Vagina (tissue), 2 donors: ENCODE measurements around the gene SLC13A1.

Experiments
- CTCF ChIP-seq, 3 experiments: fragments of 450-650 bp in 2 of 3; fragments of 200-600 bp in 1 of 3; sonication (generic) in 1 of 3; IDR thresholded peaks; one replicate each; pipeline ENCODE4 v1.5.1; 2017 to 2019; ENCODE audit warnings: antibody characterized with exemption in 3 of 3, mild to moderate bottlenecking in 2 of 3, moderate library complexity in 2 of 3
- POLR2A ChIP-seq, 2 donors: fragments of 450-650 bp; IDR thresholded peaks; one replicate each; pipeline ENCODE4 v1.6.1; 2017; ENCODE audit warnings: antibody characterized with exemption in 2 of 2, mild to moderate bottlenecking in 2 of 2, moderate library complexity in 2 of 2

- TF ChIP-seq CTCF (IDR thresholded peaks at IDR 0.05) (no peak), POLR2A (IDR thresholded peaks at IDR 0.05) (no peak)
Observed at GRCh38 chr7:123135960-123136359, 63.8 kb downstream of the SLC13A1 start.
